ENCODE measurements around the gene NOPCHAP1. TPM values are rescaled to one million over a fixed set of nuclear protein-coding genes. Genes with fewer than 3 reads are reported as not detected.
"Not testable (repeated sequence)": the region's sequence is repeated elsewhere in the genome, so short reads cannot be mapped to it uniquely, and the experiment has no call there.

The NOPCHAP1 gene
- total and polyA plus RNA-seq, 8 donors = 9.3 to 17.1 (median 14.4) TPM

DNA sequence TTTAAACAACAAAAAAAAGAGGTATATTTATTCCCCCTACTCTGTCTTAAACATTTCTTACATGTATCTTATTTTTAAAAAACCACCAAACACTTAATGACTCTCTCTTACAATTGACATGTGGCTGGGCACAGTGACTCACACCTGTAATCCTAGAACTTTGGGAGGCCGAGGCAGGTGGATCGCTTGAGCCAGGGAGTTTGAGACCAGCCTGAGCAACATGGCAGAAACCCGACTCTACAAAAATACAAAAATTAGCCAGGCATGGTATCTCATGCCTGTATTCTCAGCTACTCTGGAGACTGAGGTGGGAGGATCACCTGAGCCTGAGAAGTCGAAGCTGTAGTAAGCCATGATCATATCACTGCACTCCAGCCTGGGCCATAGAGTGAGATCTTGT lies 44.0 kb upstream of the NOPCHAP1 start:
- ATAC-seq (no peak), DNase-seq (no peak)
- Histone ChIP-seq H3K36me3 (no peaks in the 10 kb centered on the region), H3K27ac (no peak overlapping the region), H3K4me1 (no peaks in the 10 kb centered on the region), H3K4me3 (no peak overlapping the region), H3K27me3 (no peaks in the 10 kb centered on the region), H3K9me3 (no peaks in the 10 kb centered on the region)
- intact Hi-C loops (cut with DNase I) = no loop called here
- TF ChIP-seq, protein P1, sequence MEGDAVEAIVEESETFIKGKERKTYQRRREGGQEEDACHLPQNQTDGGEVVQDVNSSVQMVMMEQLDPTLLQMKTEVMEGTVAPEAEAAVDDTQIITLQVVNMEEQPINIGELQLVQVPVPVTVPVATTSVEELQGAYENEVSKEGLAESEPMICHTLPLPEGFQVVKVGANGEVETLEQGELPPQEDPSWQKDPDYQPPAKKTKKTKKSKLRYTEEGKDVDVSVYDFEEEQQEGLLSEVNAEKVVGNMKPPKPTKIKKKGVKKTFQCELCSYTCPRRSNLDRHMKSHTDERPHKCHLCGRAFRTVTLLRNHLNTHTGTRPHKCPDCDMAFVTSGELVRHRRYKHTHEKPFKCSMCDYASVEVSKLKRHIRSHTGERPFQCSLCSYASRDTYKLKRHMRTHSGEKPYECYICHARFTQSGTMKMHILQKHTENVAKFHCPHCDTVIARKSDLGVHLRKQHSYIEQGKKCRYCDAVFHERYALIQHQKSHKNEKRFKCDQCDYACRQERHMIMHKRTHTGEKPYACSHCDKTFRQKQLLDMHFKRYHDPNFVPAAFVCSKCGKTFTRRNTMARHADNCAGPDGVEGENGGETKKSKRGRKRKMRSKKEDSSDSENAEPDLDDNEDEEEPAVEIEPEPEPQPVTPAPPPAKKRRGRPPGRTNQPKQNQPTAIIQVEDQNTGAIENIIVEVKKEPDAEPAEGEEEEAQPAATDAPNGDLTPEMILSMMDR (IDR thresholded peaks at IDR 0.05) = no peak

- H3K27me3 ChIP-seq; DNase-seq; H3K4me3 ChIP-seq; ATAC-seq; H3K9me3 ChIP-seq; intact Hi-C loops (cut with DNase I); H3K4me1 ChIP-seq; H3K36me3 ChIP-seq; H3K27ac ChIP-seq: not testable (repeated sequence)
These were observed 42.7 kb upstream of the NOPCHAP1 start for GRCh38 chr12:104943401-104943800.

DNA sequence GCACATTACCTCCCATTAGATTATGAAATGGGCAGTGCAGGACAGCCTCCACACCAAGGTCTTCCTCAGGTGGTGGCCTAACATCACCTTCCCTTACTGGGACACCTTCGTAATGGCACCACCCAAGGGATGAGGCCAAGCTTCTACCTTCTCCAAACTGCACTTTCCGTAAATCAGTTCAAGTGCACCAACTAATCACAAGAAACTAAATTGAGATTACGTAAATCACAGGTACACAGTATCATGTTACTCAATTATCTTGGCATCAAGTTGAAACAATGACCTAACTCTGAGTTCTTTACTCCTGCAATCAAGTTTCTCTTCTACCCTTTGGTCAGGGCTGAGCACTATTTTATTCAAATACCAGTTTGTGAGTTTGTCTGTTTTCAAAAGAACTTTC lies 41.9 kb upstream of the NOPCHAP1 start:
- H3K4me3 ChIP-seq = no peak overlapping the region
- intact Hi-C loops (cut with DNase I) = no loop called here
- no peaks in the 10 kb centered on the region for H3K9me3 ChIP-seq
- H3K36me3 ChIP-seq = no peaks in the 10 kb centered on the region
- H3K27ac ChIP-seq = peak overlapping the region in 1 of 2 donors; percentile 41
- no peaks in the 10 kb centered on the region for H3K4me1 ChIP-seq
- TF ChIP-seq, protein P1 (IDR thresholded peaks at IDR 0.05) = no peak
- ATAC-seq = peak; percentile 91
- no peaks in the 10 kb centered on the region for H3K27me3 ChIP-seq
- no peak for DNase-seq

GRCh38 chr12:104948716-104949115 lies 37.4 kb upstream of the NOPCHAP1 start:
- intact Hi-C loops (cut with DNase I); H3K4me1 ChIP-seq; H3K9me3 ChIP-seq; H3K36me3 ChIP-seq; ATAC-seq; H3K27me3 ChIP-seq; H3K4me3 ChIP-seq; DNase-seq; H3K27ac ChIP-seq: not testable (repeated sequence)

GRCh38 chr12:104951759-104952509 lies 34.2 kb upstream of the NOPCHAP1 start:
- intact Hi-C loops (cut with DNase I) = no loop called here
- peaks cover 0 to 10% of the 10 kb centered on the region in 2 donors for H3K27me3 ChIP-seq
- no peaks in the 10 kb centered on the region for H3K36me3 ChIP-seq
- H3K27ac ChIP-seq = no peak overlapping the region
- H3K4me3 ChIP-seq = no peak overlapping the region
- H3K9me3 ChIP-seq = no peaks in the 10 kb centered on the region
- TF ChIP-seq, protein P1 (IDR thresholded peaks at IDR 0.05) = no peak
- H3K4me1 ChIP-seq = peaks cover 3 to 4% of the 10 kb centered on the region in 2 donors
- no peak for DNase-seq
- no peak for ATAC-seq

DNA sequence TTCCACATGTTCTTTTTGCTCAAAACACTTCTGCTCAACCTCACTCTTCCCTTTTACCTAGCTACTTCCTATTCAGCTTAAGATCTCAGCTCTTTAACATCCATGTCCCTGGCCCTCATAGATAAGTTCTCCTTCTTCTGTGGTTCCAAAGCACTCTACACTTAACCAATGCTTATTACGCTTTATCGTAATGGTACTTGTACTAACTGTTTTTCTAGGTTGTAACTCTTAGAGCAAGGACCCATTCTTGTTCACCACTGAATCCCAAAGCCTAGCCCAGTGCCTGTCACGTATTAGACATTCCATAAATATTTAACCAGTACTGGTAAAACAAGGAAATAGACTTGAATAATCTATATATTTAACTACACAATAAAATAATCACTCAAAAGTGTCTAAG lies 33.3 kb upstream of the NOPCHAP1 start:
- no peak for DNase-seq
- Histone ChIP-seq H3K27ac (peak overlapping the region in 1 of 2 donors; percentile 53), H3K4me3 (no peak overlapping the region), H3K9me3 (no peaks in the 10 kb centered on the region), H3K4me1 (peaks cover 3 to 11% of the 10 kb centered on the region in 2 donors), H3K27me3 (peaks cover 0 to 19% of the 10 kb centered on the region in 2 donors), H3K36me3 (no peaks in the 10 kb centered on the region)
- intact Hi-C loops (cut with DNase I) = no loop called here
- TF ChIP-seq, protein P1 (IDR thresholded peaks at IDR 0.05) = no peak
- peak; percentile 87 for ATAC-seq
